Neuron (in vitro differentiated cells): ENCODE results near the gene GTF2IRD1.

Experiments
- H2AFZ ChIP-seq: one replicate; pipeline ENCODE4 v1.6.1; 2013; ENCODE audit warnings: low read depth, mild to moderate bottlenecking, inconsistent platforms, low read length, moderate library complexity
- H3K27me3 ChIP-seq: one replicate; pipeline ENCODE4 v1.6.1; 2013; ENCODE audit warnings: low read length; ENCODE audit not compliant: insufficient read depth
- H3K36me3 ChIP-seq: one replicate; pipeline ENCODE4 v1.6.1; 2013; ENCODE audit warnings: low read length; ENCODE audit not compliant: insufficient read depth
- H3K4me1 ChIP-seq: one replicate; pipeline ENCODE4 v1.6.1; 2013; ENCODE audit warnings: low read length; ENCODE audit not compliant: insufficient read depth
- H3K4me3 ChIP-seq: 2 replicates; pipeline ENCODE4 v1.5.1; 2013; ENCODE audit warnings: mild to moderate bottlenecking, low read length, moderate library complexity
- H3K9me3 ChIP-seq: one replicate; pipeline ENCODE4 v1.6.1; 2013; ENCODE audit warnings: low read length

Gene GTF2IRD1

DNA sequence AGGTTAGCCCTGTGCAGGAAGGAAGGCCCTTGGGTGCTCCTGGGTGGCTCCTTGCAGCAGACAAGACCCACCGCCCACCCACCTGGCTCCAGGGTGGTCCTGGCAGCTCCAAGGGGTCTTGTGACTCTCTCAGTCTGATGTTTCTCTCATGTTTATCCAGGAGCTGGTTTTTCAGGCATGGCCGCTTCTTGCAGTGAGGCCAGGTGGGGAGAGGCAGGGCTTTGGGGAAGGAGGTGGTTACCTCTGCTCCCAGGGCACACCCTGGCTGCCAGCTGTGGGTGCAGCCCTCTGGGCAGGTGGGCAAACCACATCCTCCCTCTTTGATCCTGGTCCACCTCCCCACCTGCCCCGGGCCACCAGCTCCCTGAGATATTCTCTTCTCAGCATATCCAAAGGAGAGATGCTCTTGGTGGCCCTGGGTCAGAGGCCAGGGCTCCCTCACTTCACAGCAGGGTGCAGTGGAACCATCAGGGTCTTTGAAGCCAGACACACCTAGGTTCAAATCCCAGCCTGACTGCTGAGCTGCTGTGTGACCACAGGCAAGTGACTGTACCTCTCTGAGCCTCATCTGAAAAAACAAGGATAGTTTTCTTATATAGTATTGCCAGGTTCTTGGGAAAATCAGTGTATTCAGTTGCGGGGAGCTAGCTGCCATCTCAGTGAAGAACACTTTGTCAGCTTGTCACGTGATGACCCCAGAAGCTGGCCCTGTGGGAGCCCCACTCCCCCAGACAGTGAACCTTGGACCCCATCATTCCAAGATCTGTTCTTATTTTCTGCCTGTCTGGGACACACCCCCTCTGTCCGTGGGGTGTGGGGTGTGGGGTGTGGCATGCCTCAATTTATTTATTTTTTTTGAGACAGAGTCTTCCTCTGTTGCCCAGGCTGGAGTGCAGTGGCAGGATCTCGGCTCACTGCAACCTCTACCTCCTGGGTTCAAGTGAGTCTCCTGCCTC is 11.5 kb downstream of the GTF2IRD1 start:
- Histone ChIP-seq H3K36me3 (no peaks in the 10 kb centered on the region), H3K9me3 (no peaks in the 10 kb centered on the region), H2AFZ (no peak overlapping the region), H3K4me1 (peaks cover 12% of the 10 kb centered on the region), H3K27me3 (no peaks in the 10 kb centered on the region), H3K4me3 (no peak overlapping the region)

DNA sequence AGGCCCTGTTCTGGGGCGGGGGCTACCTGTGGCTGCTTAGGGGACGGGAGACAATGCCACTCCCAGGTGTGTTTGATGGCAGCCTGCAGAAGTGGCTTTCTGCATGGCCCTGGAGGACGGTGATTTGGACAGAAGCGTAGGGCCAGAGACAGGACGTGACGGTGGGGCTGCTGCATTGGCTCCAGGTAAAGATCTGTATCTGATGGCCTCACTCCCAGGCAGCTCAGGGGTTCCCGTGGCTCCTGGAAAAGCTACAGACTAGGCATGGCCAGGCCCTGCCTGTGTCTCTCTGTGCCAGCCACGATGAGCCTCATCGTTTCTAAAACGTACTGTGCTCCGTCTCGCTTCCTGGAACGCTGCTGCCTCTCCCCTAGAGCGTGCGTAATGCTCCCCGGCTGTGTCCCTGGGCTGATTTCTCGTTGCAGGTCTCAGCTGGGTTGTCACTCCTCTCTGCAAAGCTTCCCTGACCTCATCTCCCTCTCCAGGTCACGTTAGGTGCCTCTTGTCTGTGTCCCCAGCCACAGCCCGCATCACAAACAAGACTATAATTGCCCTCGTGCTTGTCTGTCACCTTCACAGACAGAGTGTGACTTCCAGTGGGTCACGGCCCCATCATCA is 12.6 kb downstream of the GTF2IRD1 start:
- no peaks in the 10 kb centered on the region for H3K27me3 ChIP-seq
- H3K4me1 ChIP-seq, result peaks cover 12% of the 10 kb centered on the region
- H2AFZ ChIP-seq, result no peak overlapping the region
- H3K4me3 ChIP-seq, result no peak overlapping the region
- H3K36me3 ChIP-seq, result no peaks in the 10 kb centered on the region
- no peaks in the 10 kb centered on the region for H3K9me3 ChIP-seq

DNA sequence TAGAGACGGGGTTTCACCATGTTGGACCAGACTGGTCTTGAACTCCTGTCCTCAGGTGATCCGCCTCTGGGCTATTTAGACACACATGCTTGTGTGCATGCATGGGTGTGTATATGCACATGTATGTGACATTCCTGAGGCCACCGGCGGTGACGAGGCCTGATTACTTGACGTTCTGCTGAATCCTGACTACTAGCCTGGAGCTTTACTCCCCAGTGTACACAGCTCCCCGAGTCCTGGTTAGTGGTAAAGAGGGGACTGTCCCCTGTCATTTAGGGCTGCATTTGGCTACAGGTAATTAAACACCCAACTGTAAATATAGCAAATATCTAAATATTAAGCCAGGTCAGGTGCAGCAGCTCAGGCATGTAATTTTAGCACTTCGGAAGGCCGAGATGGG is 14.2 kb downstream of the GTF2IRD1 start:
- no peak overlapping the region for H2AFZ ChIP-seq
- H3K4me1 ChIP-seq, result peaks cover 12% of the 10 kb centered on the region
- H3K36me3 ChIP-seq, result no peaks in the 10 kb centered on the region
- H3K9me3 ChIP-seq, result no peaks in the 10 kb centered on the region
- no peak overlapping the region for H3K4me3 ChIP-seq
- H3K27me3 ChIP-seq, result no peaks in the 10 kb centered on the region

DNA sequence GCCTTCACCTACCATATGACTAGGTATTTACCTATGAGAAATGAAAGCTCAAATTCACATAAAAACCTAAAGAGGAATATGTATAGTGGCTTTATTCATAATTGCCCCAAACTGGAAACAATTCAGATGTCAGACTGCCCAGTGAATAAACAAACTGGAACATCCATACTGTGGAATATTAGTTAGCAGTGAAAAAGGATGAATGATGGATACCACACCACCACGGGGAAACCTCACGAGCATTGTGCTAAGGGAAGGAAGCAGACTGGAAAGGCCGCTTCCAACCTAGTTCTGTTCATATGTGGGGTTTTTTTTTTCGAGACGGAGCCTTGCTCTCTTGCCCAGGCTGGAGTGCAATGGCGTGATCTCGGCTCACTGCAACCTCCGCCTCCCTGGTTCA is 16.8 kb downstream of the GTF2IRD1 start:
- Histone ChIP-seq H3K36me3 (no peaks in the 10 kb centered on the region), H2AFZ (no peak overlapping the region), H3K4me3 (no peak overlapping the region), H3K4me1 (peaks cover 10% of the 10 kb centered on the region), H3K9me3 (no peaks in the 10 kb centered on the region), H3K27me3 (no peaks in the 10 kb centered on the region)

DNA sequence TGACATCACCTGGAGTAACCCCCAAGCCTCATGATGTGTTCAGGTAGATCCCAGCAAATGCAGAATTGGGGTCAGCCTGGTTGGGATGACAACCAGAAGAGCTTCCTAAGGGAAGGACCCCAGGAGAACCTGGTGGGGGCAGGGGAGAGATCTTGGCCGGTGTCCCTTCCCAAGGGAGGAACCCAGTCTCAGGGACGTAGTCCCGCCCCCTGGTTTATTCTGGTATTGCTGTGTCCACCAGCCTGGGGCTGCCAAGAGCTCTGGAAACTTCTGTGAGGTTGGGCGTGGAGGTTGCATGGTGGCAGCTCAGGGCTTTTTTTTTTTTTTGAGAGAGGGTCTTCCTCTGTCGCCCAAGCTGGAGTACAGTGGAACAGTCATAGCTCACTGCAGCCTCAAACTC is 19.4 kb downstream of the GTF2IRD1 start:
- Histone ChIP-seq H3K27me3 (no peaks in the 10 kb centered on the region), H3K4me1 (peaks cover 8% of the 10 kb centered on the region), H3K9me3 (no peaks in the 10 kb centered on the region), H3K36me3 (no peaks in the 10 kb centered on the region), H3K4me3 (no peak overlapping the region), H2AFZ (no peak overlapping the region)

DNA sequence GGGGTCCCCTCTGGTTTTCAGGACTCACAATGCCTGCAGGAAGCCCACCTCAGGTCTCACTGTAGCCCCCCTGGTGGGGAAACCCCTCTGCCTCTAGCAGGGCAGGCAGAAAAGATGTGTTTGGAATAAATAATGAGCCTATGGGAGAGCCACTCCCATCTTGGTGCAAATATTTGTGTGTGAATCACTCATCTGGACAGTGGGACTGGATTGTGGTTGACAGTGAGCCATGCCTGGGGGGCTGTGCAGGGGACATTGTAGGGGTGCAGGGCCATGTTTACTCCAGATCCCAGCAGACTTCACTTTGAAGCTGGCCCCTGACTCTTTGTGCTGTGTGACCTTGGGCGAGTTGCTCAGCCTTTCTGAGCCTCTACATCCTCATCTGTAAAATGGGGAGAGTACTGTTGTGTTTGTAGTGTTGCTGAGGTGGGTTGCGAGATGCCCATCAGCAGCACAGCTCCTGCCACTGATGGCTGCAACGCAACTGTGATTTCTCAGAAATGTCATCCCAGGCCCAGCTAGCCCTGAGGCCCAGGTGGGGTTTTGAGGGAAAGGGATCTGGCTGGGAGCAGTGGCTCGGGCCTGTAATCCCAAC is 20.7 kb downstream of the GTF2IRD1 start:
- Histone ChIP-seq H2AFZ (no peak overlapping the region), H3K4me1 (peaks cover 12% of the 10 kb centered on the region), H3K9me3 (no peaks in the 10 kb centered on the region), H3K4me3 (no peak overlapping the region), H3K27me3 (no peaks in the 10 kb centered on the region), H3K36me3 (no peaks in the 10 kb centered on the region)

DNA sequence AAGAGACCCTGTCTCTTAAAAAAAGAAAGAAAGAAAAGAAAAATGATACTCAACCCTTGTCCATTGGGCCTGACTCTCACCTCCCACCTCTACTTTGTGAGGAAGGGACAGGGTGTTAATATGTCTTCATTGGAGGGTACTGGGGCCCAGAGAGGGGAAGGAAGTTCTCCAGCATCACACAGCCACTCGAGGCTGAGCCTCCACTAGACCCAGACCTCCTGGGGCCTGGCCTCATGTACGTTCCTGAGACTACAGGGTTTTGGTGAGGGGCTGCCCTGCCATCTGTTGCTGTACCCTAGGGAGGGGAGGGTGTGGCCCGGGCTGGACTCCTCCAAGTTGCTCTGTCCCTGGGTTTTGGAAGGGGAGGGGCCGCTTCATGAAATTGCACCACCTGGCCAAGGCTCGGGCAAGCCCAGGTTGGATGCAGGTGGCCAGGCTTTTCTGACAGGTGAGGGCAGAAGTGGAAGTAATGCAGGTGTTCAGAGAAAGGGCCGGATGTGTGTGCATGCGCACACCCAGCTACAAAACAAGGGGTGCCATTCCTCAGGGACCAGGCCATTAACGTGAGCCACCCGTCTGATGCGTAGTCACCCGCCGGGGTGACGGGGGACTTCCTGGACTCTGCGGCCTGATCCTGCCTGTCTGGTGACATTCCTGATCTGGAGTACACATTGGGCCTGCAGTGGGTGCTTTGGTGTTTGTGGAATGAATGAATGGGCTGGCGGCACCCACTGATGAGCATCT is 21.7 kb downstream of the GTF2IRD1 start:
- Histone ChIP-seq H3K9me3 (no peaks in the 10 kb centered on the region), H3K4me1 (peaks cover 21% of the 10 kb centered on the region), H3K27me3 (no peaks in the 10 kb centered on the region), H3K36me3 (no peaks in the 10 kb centered on the region), H3K4me3 (no peak overlapping the region), H2AFZ (no peak overlapping the region)

DNA sequence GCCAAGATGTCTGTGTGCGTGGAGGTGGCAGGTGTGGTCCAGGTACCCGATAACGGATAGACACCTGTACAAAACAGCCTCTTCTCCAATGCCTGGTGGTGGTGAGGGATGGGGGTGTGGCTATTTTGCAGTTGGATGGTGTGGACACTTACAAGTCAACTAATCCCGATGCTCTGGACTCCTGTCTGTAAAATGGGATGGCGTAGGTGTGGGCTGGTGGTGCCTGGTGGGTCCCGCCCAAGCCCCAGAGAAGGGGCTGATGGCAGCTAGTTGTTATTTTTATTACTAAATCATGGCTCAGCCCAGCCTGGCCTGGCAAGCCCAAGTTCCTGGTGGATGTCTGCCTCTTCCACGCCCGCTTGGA is 22.3 kb downstream of the GTF2IRD1 start:
- H2AFZ ChIP-seq, result no peak overlapping the region

DNA sequence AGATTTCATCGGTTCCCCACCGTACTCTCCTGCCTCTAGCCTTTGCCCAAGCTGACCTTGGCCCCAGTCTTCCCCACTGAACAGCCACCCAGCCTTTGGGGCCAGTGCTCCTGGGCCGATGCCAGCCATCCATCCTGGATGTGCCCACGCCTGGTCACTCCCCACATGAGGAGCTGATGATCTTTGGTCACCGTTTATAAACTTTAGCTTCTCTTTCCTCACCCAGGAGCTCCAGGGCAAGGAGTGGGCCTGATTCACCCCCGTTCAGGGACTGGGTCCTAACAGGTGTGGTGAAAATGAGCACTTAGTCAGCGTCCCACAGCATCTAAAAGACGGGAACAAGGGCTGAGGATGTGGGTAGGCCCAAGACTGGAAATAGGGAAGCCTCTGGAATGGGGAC is 22.9 kb downstream of the GTF2IRD1 start:
- Histone ChIP-seq H3K4me3 (no peak overlapping the region), H3K27me3 (no peaks in the 10 kb centered on the region), H3K4me1 (peaks cover 31% of the 10 kb centered on the region), H3K36me3 (no peaks in the 10 kb centered on the region), H2AFZ (no peak overlapping the region), H3K9me3 (no peaks in the 10 kb centered on the region)

More for the DNA sequence above, 22.3 kb downstream of the GTF2IRD1 start:
- H3K4me3 ChIP-seq, result no peak overlapping the region
- no peaks in the 10 kb centered on the region for H3K9me3 ChIP-seq
- H3K36me3 ChIP-seq, result no peaks in the 10 kb centered on the region
- H3K27me3 ChIP-seq, result no peaks in the 10 kb centered on the region
- peaks cover 24% of the 10 kb centered on the region for H3K4me1 ChIP-seq

DNA sequence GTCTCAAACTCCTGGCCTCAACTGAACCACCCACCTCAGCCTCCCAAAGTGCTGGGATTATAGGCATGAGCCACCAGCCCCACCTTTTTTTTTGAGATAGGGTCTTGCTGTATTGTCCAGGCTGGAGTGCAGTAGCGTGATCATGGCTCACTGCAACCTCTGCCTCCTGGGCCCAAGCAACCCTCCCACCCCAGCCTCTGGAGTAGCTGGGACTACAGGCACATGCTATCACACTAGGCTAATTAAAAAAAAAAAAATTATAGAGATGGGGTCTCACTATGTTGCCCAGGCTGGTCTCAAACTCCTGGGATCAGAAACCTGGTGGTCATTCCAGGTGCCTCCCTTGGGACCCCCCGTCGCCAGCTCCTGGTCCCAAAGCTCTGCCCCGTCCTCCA is 25.0 kb downstream of the GTF2IRD1 start:
- Histone ChIP-seq H3K9me3 (no peaks in the 10 kb centered on the region), H3K4me3 (no peak overlapping the region), H3K4me1 (peaks cover 47% of the 10 kb centered on the region), H2AFZ (no peak overlapping the region), H3K27me3 (no peaks in the 10 kb centered on the region), H3K36me3 (no peaks in the 10 kb centered on the region)

DNA sequence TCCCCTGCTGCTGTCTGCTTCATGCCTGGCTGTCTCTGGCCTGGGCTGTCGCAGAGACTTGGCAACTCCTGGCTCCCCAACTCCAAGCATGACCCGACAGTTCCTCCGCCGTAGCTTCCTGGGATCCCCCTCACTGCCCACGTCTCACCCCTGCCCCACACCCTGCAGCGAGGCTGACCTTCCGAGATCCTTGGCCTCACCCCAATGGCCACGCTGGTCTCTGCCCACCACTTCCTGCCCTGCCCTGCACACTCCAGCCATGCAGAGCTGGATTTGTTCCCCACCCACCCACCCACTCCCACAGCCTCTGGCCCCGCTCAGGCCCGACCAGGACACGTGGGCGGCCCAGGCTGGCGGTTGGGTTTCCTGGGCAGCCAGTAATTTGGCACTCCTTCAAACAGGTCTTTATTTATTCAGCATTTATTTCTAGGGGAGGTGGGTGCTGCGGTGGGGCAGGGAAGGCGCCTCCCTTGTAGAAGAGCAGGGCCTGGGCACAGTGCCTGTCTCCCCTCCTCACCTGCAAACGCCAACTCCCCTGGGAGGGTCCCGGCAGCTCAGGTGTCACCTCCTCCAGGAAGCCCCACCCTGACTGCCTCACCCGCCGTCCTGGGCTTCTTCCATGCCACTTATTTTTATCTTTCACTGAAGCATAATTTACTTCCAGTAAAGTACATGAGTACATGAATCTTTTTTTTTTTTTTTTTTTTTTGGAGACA is 25.5 kb downstream of the GTF2IRD1 start:
- H3K4me3 ChIP-seq, result no peak overlapping the region
- peaks cover 52% of the 10 kb centered on the region for H3K4me1 ChIP-seq

DNA sequence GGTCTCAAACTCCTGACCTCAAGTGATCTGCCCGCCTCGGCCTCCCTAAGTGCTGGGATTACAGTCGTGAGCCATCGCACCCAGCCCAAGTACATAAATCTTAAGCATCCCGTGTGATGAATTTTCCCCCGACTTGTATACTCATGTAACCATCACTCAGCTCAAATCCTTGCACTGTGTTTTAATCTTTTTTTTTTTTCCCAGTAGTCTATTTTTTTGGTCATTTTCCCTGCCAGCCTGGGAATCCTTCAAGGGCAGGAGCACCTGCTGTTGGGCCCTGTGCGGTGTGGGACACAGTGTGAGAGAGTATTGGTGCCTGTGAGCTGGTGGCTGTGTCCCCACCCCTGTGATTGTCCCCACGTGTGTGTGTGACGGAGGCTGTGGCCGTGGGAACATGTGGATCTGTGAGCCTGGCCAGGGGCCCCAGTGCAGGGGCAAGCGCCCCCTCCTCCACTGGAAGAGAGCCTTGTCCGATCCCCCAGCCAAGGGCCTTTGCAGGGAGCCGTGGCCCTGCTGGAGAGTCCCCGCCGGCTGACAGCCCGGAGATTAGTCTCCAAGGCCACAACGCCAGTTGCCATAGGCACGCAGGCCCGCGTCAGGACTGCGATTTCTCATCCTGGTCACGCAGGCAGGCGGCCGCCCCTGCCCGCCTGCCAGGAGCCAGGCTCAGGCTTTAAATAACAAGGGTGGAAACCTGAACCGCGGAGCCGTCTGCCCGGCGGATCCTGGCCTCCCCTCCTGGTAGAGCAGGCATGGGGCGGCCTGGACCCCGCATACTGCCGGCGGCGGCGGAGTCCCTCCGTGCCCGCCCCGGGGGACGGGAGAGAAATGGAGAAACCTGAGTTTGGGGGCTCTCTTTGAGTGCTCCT is 26.5 kb downstream of the GTF2IRD1 start:
- H3K36me3 ChIP-seq, result no peaks in the 10 kb centered on the region
- H3K4me3 ChIP-seq, result peak overlapping the region; percentile 41
- H2AFZ ChIP-seq, result peak overlapping the region; percentile 6
- no peaks in the 10 kb centered on the region for H3K27me3 ChIP-seq
- H3K9me3 ChIP-seq, result no peaks in the 10 kb centered on the region
- H3K4me1 ChIP-seq, result peaks cover 52% of the 10 kb centered on the region

More for the DNA sequence above, 25.5 kb downstream of the GTF2IRD1 start:
- H3K9me3 ChIP-seq, result no peaks in the 10 kb centered on the region
- no peak overlapping the region for H2AFZ ChIP-seq
- H3K27me3 ChIP-seq, result no peaks in the 10 kb centered on the region
- no peaks in the 10 kb centered on the region for H3K36me3 ChIP-seq
